GM19455 (cell line): Measurements from ENCODE around the gene IDH3G.
"Not testable (repeated sequence)": the region's sequence is repeated elsewhere in the genome, so short reads cannot be mapped to it uniquely, and the experiment has no call there.

ENCODE experiments used
- ATAC-seq: cut with Tn5 transposase; IDR thresholded peaks from one replicate; pipeline ENCODE4 v1.9.1; 2021; ENCODE audit not compliant: unreplicated experiment

Gene IDH3G

GRCh38 chrX:153794018-153794896 lies at the start of gene IDH3G, which contains the start of gene SSR4:
Gene IDH3G, minus strand, starts transcription at chrX:153794375. Its CDS starts 49 bp downstream, at chrX:153794326.
Gene SSR4, plus strand, starts transcription at chrX:153794668. Its CDS starts 20 bp downstream, at chrX:153794688.
- peak; percentile 88 for ATAC-seq

DNA sequence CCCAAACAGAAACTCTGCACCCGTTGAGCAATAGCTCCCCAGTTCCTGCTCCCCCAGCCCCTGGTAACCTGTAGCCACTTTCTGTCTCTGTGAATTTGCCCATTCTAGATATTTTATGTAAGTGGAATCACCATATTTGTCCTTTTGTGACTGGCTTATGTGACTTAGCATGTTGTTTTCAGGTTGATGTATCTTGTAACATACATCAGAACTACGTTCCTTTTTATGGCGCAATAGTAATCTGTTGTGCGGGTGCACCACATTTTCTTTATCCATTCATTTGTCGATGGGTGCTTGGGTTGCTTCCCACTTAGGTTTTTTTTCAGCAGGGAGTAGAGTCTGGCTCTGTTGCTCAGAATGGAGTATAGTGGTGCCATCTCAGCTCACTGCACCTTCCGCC lies 42.7 kb upstream of the IDH3G start:
- ATAC-seq, result no peak

GRCh38 chrX:153832728-153833127 lies 38.6 kb upstream of the IDH3G start:
- no peak for ATAC-seq

GRCh38 chrX:153831429-153832150 lies 37.4 kb upstream of the IDH3G start:
- no peak for ATAC-seq

DNA sequence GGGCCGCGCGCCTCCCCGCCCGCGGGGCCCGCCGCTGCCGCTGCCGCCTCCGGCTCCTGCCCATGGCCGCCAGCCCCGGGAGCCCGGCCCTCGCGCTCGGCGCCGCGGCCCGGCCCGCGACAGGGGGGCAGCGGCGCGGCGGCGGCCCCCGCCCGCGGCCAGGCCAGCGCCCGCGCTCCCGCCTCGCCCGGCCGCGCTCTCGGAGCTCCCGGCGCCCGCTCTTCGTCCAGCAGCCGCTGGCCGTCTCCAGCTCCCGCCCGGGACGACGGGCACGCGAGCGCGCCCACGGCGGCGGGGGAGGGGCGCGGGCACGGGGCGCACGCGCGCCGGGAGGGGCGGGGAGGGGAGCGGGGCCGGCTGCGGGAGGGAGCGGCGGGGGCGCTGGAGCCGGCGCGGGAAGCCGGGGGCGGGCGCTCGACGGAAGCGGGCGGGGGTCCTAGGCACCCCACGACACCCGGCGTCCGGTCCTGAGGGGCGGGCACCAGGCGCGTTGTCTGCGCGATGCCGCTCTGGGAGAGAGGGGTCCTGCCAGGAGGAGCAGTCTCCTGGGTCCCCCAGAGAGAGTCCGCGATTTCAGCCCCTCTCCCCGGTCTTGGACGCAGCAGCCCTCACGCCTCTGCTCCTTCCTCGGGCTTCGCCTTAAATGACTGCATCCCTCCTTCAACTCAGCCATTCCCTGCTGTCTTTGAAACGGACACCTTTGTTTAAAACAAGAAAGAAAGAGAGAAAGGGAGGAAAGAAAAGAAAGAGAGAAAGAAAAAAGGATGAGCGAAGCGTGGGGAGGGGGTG lies 36.7 kb upstream of the IDH3G start:
- ATAC-seq, result no peak

DNA sequence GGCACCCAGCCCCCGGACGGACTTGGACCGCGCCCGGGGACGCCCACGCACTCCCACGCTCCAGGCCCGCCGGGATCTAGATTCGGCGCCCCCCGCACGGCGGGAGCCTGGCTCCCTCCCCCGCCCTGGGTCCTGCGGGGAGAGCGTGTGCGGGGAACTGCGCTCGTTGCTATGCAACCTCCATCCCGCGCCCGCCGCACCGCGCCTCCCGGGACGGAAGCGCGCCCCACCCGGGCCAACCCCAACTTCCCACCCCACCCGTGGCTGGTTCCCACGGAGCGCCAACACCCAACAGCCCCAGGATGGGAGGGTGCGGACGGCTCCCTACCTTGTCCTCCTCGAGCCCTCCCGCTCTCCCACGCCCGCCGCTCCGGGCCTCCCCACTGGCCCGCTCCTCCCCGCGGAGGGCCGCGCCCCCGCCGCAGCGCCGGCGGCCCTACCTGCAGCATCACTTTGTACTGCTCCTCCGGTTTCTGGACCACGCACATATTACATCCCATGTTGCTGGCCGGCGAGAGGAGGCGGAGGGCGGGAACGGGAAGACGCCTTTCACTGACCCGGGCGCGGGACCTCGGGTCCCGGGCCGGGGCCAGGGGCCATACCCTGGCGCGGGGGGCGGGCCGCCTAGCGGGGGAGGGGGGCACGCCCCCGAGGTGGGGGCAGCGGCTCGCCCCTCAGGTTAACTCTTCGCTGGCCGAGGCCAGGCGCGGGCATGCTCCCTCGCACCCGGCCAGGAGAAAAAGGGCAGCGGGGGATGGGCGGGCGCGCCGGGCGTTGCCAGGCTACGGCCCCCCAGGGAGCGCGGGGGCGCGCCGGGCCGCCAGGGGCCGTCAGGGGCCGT lies 35.8 kb upstream of the IDH3G start, which contains the start of gene PDZD4:
PDZD4 (minus strand) TSS at position 746 of the 841 bp plus-strand sequence; CDS start at position 500, 246 bp downstream.
- no peak for ATAC-seq

GRCh38 chrX:153829549-153829798 lies 35.3 kb upstream of the IDH3G start:
- ATAC-seq, result no peak

DNA sequence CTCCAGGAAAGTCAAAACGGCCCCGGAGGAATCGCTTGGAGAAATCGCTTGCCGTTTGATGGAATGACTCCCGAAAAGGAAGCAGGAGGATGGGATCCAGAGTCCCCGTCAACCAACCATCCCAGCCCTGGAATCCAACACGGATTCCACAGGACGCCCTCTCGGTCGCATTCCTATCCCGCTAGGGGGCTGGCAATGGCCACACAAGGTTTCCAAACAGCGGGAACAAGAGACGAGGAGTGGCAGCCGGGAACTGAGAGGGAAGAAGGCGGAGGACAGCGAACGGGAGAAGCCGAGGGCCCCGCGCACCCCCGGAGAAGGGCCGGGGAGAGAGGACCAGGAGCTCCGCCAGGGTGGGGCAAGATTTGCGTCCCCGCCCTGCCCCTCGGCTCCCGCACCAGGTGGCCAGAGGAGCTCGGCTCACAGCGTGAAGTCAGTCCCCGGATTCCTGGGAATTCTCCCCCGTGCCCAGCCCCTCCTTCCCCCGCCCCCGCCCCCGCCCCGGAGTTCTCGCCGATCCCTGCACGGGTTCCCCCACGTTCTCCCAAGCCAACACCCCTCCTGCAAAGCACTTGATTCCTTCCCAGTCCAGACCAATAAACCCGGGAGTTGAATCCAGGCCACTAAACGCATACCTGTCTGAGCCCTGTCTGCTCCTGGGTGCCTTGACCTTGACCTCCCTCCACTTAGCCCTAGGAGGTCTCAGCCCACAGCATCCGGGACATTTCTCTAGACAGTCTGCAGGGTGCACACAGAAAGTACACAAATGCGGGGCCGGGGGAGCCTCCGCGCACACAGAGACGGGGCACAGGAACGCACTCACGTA lies 34.8 kb upstream of the IDH3G start:
- no peak for ATAC-seq

GRCh38 chrX:153828308-153828707 lies 34.1 kb upstream of the IDH3G start:
- ATAC-seq, result no peak

GRCh38 chrX:153827903-153828302 lies 33.7 kb upstream of the IDH3G start:
- ATAC-seq, result no peak

- ATAC-seq, result no peak
These were observed 32.8 kb upstream of the IDH3G start for GRCh38 chrX:153827016-153827415.

- ATAC-seq, result no peak
These were observed 30.9 kb upstream of the IDH3G start for GRCh38 chrX:153825042-153825441.

DNA sequence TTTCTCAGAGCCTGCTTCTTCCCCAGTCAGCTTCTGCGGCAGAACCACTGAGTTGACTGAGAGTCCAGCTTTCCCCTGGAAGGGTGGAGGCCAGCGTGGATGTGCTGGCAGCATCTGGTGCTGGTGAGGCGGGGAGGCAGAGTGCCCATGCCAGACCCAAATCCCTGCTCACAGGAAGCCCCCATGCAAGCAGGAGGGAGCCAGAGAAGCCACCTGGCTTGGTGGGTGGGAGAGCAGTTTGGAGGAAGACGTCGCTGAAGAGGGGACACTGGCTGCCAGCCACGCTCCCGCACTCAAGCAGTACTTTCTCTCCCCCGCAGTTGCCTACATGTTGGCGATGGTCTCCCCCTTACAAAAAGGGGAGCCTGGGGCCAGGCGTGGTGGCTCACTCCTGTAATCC lies 30.2 kb upstream of the IDH3G start:
- ATAC-seq, result no peak

DNA sequence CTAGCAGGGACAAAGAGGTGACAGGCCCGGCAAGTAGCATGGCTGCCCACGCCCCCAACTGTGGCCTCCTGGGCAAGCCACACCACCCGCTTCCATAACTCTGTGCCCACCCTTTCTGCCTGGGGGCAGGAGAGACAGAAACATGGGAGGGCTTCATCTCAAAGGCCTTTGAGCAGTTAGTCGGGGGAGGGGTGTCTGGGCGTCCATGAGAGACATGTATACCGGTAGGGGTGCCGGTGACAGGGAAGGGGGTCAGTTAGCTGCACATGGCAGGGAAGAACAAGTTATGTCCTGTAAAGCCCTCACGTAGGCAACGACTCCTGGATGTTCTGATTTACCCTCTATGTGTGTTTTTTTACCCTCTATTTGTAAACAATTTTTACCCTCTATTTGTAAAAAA lies 26.9 kb upstream of the IDH3G start:
- ATAC-seq, result no peak

DNA sequence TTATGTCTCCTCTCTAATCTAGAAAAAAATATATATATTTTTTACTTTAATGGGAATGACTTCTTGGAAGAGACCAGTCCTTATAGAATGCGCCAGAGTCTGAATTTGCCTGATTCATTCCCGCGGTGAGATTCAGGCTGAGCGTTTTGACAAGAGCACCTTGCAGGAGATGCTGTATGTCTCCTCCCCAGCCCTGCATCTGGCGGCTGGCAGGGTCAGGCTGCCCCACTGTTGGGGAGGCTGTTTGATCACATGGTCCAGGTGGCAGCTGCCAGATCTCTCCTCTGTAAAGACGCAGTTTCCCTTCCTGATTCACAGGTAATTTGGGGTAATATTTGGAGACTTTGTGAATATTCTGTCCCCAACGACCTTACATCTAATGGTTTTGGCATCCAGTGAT lies 26.4 kb upstream of the IDH3G start:
- no peak for ATAC-seq

- ATAC-seq, result no peak
These were observed 25.3 kb upstream of the IDH3G start for GRCh38 chrX:153819384-153820040.

- no peak for ATAC-seq
These were observed 24.6 kb upstream of the IDH3G start for GRCh38 chrX:153818571-153819383.

- ATAC-seq, result not testable (repeated sequence)
These were observed 23.9 kb upstream of the IDH3G start for GRCh38 chrX:153818064-153818463.
